Breast epithelium (tissue), 4 donors: ENCODE measurements around the gene MBD2. TPM values are rescaled to one million over a fixed set of nuclear protein-coding genes. Genes with fewer than 3 reads are reported as not detected.

Source experiments
- DNase-seq, 2 donors: peaks; one replicate each; pipeline ENCODE4 v3.0.0-alpha.2; 2019; ENCODE audit warnings: low spot score in 2 of 2
- H3K27ac ChIP-seq, 2 donors: fragments of 200-600 bp; sonication (generic) in 1 of 2; one replicate each; pipeline ENCODE4 v1.5.1; 2016 to 2019; ENCODE audit warnings: mild to moderate bottlenecking in 1 of 2
- H3K27me3 ChIP-seq, 2 donors: fragments of 200-600 bp; sonication (generic) in 1 of 2; one replicate each; pipeline versions ENCODE4 v1.5.1 to v1.6.0; 2017 to 2019; ENCODE audit warnings: control low read depth in 1 of 2, mild to moderate bottlenecking in 1 of 2
- H3K36me3 ChIP-seq: fragments of 200-600 bp; one replicate; pipeline ENCODE4 v1.5.1; 2019
- H3K4me1 ChIP-seq, 2 donors: fragments of 200-600 bp; sonication (generic); one replicate each; pipeline ENCODE4 v1.5.1; 2016 to 2019; ENCODE audit warnings: control low read depth in 1 of 2
- H3K4me3 ChIP-seq, 3 donors: fragments of 200-600 bp; sonication (generic); 1 replicate in 2 of 3; 2 replicates in 1 of 3; pipeline ENCODE4 v1.5.1; 2016 to 2019; ENCODE audit warnings: mild to moderate bottlenecking in 3 of 3, moderate library complexity in 2 of 3
- H3K9me3 ChIP-seq, 2 donors: fragments of 200-600 bp; sonication (generic) in 1 of 2; one replicate each; pipeline ENCODE4 v1.5.1; 2016 to 2019; ENCODE audit warnings: control low read depth in 1 of 2
- POLR2A ChIP-seq: fragments of 450-650 bp; IDR thresholded peaks from one replicate; pipeline ENCODE4 v1.6.1; 2016; ENCODE audit warnings: antibody characterized with exemption, mild to moderate bottlenecking, moderate library complexity
- POLR2AphosphoS5 ChIP-seq, 3 donors: sonication (generic); formaldehyde crosslinking; IDR thresholded peaks; one replicate each; pipeline ENCODE4 v1.6.1; 2017; ENCODE audit warnings: antibody characterized with exemption in 3 of 3
- intact Hi-C: fragments of 100-400 bp; cut with DNase I; formaldehyde crosslinking; loops from one replicate; pipeline ENCODE4 v1.15.1; 2023; ENCODE audit warnings: low total_unique reads
- total RNA-seq, 3 donors: library from RNA; depleted of rRNA; stranded (reverse); fragments of >200 nt; gene quantifications; one replicate each; pipeline ENCODE4 v1.1.0, GENCODE V29; 2016
- TF ChIP-seq, protein P1 (sequence below), 3 donors: fragments of 450-650 bp; IDR thresholded peaks; one replicate each; pipeline ENCODE4 v1.5.1; 2016 to 2017; ENCODE audit warnings: antibody characterized with exemption in 3 of 3, mild to moderate bottlenecking in 3 of 3, moderate library complexity in 3 of 3

MBD2 gene
- total RNA-seq, 3 donors from 2014 or later = 46.2 to 61.9 (median 50.6) TPM

DNA sequence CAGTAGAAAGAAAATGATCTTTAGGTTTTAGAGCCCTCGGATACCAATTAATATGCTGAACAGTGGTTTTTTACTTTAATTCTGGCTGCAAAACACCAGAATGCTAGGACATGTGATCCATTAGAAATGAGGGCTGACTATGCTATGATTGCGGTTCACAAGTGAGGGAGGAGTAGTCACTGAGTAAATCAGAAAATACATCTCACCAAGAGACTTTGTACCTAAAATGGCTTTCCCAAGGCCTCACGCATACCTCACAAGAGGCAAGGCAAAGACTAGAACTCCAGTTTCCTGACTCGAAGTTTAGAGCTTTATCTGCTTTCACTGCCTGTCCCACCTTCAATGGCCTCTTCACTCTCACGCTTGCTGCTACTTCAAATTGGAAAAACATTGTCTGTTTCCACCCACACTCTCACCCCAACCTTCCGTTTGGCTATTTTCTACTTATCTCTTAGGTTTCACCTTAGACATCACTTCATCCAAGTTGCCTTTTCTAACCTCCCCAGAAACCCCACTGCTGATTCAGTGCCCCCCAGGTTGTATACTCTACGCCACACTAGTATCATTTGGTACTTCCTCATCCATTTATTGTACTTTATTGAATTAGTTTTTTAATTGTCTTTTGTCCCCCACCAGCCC lies 5.1 kb upstream of the MBD2 start:
- Histone ChIP-seq H3K27me3 (no peaks in the 10 kb centered on the region), H3K4me3 (no peak overlapping the region), H3K4me1 (no peaks in the 10 kb centered on the region), H3K27ac (no peak overlapping the region), H3K9me3 (no peaks in the 10 kb centered on the region), H3K36me3 (no peaks in the 10 kb centered on the region)
- intact Hi-C loops = no loop called here
- DNase-seq = no peak
- TF ChIP-seq POLR2AphosphoS5 (IDR thresholded peaks at IDR 0.05) (no peak), POLR2A (no peak)
- TF ChIP-seq, protein P1, sequence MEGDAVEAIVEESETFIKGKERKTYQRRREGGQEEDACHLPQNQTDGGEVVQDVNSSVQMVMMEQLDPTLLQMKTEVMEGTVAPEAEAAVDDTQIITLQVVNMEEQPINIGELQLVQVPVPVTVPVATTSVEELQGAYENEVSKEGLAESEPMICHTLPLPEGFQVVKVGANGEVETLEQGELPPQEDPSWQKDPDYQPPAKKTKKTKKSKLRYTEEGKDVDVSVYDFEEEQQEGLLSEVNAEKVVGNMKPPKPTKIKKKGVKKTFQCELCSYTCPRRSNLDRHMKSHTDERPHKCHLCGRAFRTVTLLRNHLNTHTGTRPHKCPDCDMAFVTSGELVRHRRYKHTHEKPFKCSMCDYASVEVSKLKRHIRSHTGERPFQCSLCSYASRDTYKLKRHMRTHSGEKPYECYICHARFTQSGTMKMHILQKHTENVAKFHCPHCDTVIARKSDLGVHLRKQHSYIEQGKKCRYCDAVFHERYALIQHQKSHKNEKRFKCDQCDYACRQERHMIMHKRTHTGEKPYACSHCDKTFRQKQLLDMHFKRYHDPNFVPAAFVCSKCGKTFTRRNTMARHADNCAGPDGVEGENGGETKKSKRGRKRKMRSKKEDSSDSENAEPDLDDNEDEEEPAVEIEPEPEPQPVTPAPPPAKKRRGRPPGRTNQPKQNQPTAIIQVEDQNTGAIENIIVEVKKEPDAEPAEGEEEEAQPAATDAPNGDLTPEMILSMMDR (IDR thresholded peaks at IDR 0.05) = no peak

DNA sequence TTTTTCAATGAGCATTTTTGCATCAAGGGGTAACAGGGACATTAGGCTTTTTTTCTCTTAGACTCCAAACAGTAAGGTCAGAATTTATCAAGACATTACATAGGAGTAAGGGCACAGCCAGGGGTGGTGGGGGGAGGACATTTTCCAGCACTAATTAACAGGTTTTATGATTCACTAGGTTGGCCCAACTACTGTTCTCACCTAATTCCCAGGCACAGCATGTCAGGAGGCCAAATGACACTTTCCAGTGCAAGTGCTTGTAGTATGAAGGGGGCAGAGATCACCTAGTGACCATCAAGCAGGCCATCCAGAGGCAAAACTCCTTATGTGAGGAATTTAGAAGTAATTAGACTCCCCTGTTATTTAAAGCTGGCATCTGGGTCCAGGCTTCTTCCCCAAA lies 3.9 kb upstream of the MBD2 start:
- peaks cover 0 to 1% of the 10 kb centered on the region in 2 donors for H3K4me1 ChIP-seq
- no peak for DNase-seq
- TF ChIP-seq POLR2AphosphoS5 (IDR thresholded peaks at IDR 0.05) = no peak
- TF ChIP-seq, protein P1 (IDR thresholded peaks at IDR 0.05) = no peak
- TF ChIP-seq POLR2A = no peak
- intact Hi-C loops = no loop called here
- no peaks in the 10 kb centered on the region for H3K9me3 ChIP-seq
- no peaks in the 10 kb centered on the region for H3K27me3 ChIP-seq
- no peak overlapping the region for H3K27ac ChIP-seq
- no peak overlapping the region for H3K4me3 ChIP-seq
- H3K36me3 ChIP-seq = no peaks in the 10 kb centered on the region

DNA sequence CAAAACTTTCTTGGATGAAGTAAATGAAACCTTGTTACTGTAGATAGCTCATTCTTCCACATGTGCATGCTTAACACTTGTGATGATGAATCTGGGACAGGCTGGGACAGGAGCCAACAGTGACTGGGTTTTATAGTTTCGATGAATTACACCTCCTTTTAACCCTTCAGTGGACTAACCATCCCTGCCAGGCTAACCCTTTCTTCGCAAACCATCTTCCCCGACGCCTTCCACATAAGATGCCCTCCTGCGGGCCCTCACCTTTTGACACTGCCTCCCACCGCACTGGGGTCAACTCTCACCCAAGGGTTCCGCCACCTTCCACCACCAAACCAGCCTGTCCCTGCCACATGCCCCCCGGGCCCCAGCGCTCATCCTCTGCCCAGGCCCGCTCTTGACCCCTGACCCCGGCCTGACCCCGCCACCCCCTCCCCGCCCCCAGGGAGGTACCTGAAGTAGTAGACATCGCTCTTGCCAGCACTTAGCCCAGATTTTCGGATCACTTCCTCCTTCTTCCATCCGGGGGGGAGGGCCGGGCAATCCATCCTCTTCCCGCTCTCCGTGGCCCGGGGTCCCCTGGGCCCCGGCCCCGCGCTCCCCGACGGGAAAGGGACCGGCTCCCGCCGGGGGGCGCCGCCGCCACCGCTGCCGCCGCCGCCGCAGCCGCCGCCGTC lies 764 bp downstream of the MBD2 start:
- Histone ChIP-seq H3K9me3 (no peaks in the 10 kb centered on the region), H3K36me3 (no peaks in the 10 kb centered on the region), H3K4me1 (peaks cover 0 to 4% of the 10 kb centered on the region in 2 donors), H3K27ac (peak overlapping the region; percentile 84 to 96), H3K4me3 (peak overlapping the region; percentile 76 to 85 (median 81)), H3K27me3 (no peaks in the 10 kb centered on the region)
- intact Hi-C loops = loop anchor here (5.0 kb wide), 1 partner anchor 39 kb away; no protein-coding TSS in a partner anchor
- no peak for TF ChIP-seq POLR2A
- TF ChIP-seq POLR2AphosphoS5 (IDR thresholded peaks at IDR 0.05) = peak in 1 of 3 donors; percentile 9
- TF ChIP-seq, protein P1 (IDR thresholded peaks at IDR 0.05) = peak in 1 of 3 donors; percentile 2
- DNase-seq = peak; percentile 59 to 65

DNA sequence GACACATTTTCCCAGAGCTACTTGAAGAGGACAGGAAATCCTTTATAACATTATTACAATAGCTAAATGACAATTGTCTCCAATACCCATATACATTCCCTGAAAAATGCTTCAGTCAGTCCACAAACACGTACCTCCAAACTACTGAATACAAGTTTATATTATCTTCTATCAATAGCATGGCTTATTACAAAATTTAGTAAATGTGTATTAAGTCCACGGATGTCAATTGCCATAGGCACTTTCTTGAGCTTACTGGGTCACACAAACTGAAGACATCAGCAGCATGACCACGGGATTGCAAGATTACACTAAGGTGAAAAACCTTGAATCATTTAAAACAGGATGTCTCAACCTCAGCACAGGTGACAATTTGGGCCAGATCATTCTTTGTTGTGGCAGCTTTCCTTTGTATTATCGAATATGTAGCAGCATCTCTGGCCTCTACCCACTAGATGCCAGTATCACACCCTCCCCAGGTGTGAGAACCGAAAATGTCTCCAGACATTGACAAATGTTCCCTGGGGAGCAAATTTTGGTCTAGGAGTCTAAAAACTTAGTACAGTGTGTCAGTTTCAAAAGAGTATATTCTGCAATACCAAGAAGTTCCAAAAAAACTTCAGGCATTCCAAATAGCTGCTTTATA lies 1.4 kb downstream of the MBD2 start:
- no peaks in the 10 kb centered on the region for H3K27me3 ChIP-seq
- intact Hi-C loops = loop anchor here (5.0 kb wide), 1 partner anchor 39 kb away; no protein-coding TSS in a partner anchor
- DNase-seq = no peak
- H3K4me1 ChIP-seq = peaks cover 0 to 4% of the 10 kb centered on the region in 2 donors
- H3K27ac ChIP-seq = peak overlapping the region; percentile 84 to 96
- no peaks in the 10 kb centered on the region for H3K36me3 ChIP-seq
- no peaks in the 10 kb centered on the region for H3K9me3 ChIP-seq
- H3K4me3 ChIP-seq = peak overlapping the region; percentile 76 to 85 (median 81)
- TF ChIP-seq POLR2A (no peak), POLR2AphosphoS5 (IDR thresholded peaks at IDR 0.05) (no peak)
- TF ChIP-seq, protein P1 (IDR thresholded peaks at IDR 0.05) = peak in 2 of 3 donors; percentile 30 to 31
